Eye (tissue), 1 donor: ENCODE measurements around the gene YWHAQ.

ENCODE experiments used
- DNase-seq: peaks from one replicate; pipeline ENCODE4 v3.0.0-alpha.2; 2015

Gene YWHAQ

DNA sequence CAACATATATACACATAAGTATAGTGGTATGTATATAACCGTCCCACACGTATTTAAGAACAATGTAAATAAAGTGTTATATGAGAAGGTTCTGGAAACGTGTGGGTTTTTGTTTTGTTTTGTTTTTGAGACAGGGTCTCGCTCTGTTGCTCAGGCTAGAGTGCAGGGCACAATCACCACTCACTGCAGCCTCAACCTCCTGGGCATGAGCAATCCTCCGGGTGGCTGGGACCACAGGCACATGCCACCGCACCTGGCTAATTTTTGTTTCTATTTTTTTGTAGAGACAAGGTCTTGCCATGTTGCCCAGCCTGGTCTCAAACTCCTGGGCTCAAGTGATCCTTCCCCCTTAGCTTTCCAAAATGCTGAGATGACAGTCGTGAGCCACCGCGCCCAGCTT lies 81.4 kb downstream of the YWHAQ start:
- DNase-seq = no peak

DNA sequence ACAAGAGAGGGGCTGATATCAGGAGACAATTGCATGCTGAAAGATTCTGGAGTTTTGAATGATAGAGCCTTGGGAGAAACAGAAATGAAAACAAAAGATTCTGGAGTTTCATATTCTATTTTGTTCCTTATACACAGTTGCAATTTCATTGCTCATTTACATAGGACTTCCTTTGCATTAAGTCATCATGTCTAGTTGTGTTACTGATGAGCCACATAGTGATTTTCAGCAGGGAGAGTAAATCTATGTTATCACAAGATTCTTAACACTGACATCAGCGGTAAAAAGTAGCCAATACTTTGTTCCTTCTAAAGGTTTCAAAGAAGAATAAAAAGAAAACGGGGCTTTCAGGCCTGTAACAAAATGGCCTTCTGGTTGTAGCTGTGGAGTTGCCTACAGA lies 82.3 kb downstream of the YWHAQ start:
- no peak for DNase-seq

DNA sequence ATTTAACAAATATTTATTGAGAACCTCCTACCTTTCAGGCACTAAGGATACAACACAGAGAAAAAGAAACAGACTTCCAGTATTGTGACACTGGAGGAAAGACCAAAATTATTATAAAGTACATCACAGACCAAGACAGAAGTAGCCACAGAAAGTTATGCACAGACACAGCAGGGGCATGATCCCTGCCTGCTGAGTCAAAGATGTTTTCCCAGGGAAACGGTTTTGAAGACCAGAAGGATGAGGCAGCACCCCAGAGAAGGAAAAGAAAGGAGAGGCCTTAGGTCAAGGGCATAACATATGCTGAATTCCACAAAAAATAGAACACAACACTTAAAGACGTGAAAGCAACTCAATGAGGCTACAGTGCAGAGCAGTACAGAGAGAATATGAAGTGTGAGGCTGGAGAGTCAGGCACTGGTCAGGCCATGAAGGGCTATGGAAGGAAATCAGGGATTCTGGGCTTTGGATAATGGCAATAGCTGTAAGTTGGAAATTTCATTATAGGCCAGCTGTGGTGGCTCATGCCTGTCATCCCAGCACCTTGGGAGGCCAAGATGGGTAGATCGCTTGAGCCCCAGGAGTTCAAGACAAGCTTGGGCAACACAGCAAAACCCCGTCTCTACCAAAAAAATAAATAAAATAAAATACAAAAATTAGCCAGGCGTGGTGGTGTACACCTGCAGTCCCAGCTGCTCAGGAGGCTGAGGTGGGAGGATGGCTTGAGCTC lies 83.4 kb downstream of the YWHAQ start:
- DNase-seq = no peak

DNA sequence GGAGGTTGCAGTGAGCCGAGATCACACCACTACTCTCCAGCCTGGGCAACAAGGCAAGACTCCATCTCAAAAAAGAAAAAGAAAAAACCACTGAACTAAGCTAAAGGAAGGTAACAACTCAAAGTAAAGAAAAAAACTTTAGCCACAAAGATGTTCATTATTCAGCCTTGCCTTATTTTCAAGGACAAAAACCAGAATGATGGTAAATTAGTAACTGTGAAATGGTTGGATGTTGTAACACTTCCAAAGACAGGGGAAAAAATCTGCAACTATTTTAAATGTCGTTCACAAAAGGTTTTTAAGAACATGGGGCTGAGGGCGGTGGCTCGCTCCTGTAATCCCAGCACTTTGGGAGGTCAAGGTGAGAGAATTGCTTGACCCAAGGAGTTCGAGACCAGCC lies 85.3 kb downstream of the YWHAQ start:
- DNase-seq = no peak

DNA sequence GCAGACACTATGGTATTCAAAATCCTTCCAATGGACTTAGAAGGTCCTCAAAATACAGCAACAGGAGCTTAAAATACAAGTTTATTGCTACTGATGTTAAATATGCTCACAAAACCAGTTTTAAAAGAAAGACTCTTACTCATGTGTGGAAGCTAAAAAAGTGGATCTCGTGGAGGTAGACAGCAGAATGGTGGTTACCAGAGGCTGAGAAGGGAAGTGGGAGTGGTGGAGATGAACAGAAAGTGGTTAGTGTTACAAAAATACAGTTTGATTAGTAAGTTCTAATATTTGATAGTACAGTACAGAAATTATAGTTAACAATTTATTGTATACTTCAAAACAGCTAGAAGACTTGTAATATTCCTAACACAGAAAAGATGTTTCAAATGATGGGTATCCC lies 87.2 kb downstream of the YWHAQ start:
- no peak for DNase-seq

DNA sequence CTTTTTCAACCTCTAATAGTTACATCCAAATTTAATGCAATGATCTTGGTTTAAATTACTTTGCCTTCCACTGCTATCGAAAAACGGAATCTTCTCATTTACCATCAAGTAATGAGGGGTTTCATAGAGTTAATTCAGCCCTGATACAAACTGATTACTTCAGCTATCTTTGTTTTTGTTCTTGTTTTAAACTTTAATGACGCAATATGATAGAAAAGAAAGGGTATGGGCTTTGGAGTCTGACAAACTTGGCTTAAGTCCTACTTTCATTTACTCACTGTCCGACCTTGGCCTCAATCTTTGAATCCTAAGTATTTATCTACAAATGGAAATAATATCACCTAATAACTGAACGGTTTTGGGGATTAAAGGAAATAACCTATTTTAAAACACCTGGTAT lies 91.3 kb downstream of the YWHAQ start:
- no peak for DNase-seq

DNA sequence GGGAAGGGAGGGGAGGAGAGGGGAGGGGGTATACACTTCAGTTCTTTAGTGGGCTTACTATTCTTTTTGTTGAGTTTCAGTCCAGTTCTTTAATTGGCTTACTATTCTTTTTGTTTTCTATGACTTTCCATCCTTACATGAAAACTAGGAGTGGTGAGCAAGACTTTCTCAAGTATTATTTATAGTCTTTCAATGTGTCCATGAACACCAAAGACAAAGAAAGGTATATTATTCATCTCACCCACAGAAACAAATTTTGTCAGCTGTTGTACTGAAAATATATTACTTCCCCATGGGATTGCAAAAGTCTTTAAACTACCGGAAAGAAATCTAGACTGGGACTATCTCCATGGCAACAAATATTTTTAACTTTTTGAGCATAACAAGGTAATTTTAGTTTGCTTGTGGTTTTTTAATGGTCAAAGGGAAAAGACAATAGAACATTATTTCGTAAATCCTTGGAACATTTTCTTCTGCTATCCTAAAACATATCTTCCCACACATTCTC lies 92.7 kb downstream of the YWHAQ start:
- no peak for DNase-seq

DNA sequence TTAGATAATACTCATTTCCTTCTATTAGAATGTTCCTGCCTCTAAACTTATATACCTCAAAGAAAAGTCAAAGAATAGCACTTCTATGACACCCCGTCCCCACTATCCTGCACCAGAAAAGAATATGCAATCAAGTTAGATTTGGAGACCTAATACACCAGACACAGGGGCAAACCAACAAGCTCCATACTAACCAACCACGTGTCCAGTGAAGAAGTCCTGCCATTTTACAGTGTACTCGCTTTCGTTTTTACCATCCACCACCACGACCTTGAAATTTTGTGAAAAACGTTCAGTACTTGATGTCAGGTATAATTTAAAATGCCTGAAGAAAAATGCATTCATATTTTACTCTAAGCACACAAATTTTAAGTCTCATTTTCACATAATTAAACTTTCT lies 94.3 kb downstream of the YWHAQ start:
- DNase-seq = no peak

DNA sequence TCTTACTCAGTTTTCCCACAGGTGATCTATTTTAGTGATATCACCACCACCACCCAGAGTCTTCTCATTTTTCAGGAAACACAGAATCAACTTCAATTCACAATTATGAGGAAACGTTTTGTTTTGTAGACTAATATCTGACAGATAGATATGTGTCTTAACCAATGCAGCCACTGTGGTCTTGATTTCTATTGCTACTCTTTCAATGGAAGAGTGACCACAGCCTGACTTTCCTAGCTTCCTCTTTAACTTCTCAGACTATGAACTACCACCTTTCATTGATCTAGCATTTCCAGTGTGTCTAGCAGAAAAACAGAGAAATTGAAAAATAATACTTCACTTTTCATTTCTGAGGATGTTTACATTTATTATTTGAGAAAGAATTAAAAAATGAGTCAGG lies 95.6 kb downstream of the YWHAQ start:
- no peak for DNase-seq
